ENCODE data around the gene TTN.

The TTN gene

DNA sequence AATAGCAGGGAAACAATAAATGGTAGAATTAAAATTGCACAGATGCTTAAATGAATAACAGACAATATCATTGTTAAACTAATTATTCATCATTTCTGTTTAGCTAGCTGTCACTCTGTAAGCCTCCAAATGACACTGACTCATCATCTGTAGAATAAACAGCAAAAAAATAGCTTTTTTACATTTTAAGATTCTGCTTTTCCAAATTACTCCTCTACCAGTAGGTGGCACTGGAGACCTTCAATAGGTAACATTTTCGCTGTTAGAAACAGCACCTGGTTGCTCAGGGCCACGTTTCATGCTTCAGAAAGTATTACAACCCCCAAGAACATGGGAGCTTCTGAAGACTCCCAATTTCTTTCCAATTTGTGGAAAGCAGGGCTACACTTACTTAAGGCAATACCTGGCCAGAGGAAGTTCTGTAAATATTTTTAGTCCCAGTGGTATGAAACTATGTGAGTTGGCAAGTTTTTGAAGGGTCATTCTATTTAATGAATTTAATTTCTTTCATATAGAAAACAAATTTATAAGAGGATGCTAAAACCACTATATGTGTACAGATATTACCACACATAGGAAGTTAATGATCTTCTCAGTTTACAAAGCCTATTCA, 45.4 kb downstream of the TTN start:
- Histone ChIP-seq H3K4me3 (ENCODE audit: low read length) (no peak overlapping the region), H3K9ac (ENCODE audit: low read length) (no peak overlapping the region)
- WGBS (ENCODE audit: extremely low coverage, insufficient coverage, low lambda C conversion rate): no CpG with 5 or more reads among the region's 2 CpGs

DNA sequence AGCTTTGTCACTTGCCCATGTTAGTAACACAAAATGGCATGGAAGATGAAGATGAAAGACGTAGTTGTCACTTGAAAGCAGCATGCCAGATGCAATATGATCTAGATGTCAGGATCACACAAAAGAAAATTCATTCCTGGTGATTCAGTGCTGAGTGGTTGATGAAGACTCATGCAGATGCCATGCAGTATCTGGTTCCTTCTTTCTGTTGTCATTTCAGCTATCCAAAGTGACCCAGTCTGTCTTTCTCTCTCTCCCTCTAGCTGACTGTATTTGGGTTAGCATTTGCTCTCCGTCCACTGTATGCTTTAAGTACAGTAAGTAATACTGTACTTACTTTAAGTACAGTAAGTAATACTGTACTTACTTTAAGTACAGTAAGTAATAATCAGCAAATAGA, 50.4 kb downstream of the TTN start:
- WGBS (ENCODE audit: extremely low coverage, insufficient coverage, low lambda C conversion rate): no CpG with 5 or more reads among the region's 2 CpGs
- Histone ChIP-seq H3K79me1 (ENCODE audit: low read length) (no peaks in the 10 kb centered on the region), H3K36me3 (ENCODE audit: control insufficient read depth, insufficient read depth, low read length) (no peaks in the 10 kb centered on the region), H4K8ac (ENCODE audit: low read depth, low read length) (no peak overlapping the region), H3K4me3 (ENCODE audit: low read length) (no peak overlapping the region), H3K4me1 (ENCODE audit: control insufficient read depth, low read depth, low read length) (no peaks in the 10 kb centered on the region), H2AK5ac (ENCODE audit: low read length) (no peak overlapping the region), H3K56ac (ENCODE audit: low read length) (no peak overlapping the region), H4K5ac (ENCODE audit: low read length) (no peak overlapping the region), H3K27ac (ENCODE audit: low read depth, low read length) (no peak overlapping the region), H3K4me2 (ENCODE audit: low read length) (no peak overlapping the region), H2BK15ac (replicated peaks; ENCODE audit: low read depth) (no peak overlapping the region), H2BK5ac (ENCODE audit: low read length) (no peak overlapping the region), H2BK120ac (ENCODE audit: low read depth, low read length) (no peak overlapping the region), H3K27me3 (ENCODE audit: insufficient read depth, low read length, poor library complexity) (no peaks in the 10 kb centered on the region), H3K9ac (ENCODE audit: low read length) (no peak overlapping the region), H3K79me2 (ENCODE audit: control insufficient read depth, insufficient read depth, low read length) (no peaks in the 10 kb centered on the region), H3K23ac (ENCODE audit: low read length) (no peak overlapping the region), H3K4ac (ENCODE audit: low read depth, low read length) (no peak overlapping the region), H3K18ac (ENCODE audit: low read length) (no peak overlapping the region)
- DNase-seq: no peak

More for the DNA sequence above, 45.4 kb downstream of the TTN start:
- Histone ChIP-seq H2BK5ac (ENCODE audit: low read length) (no peak overlapping the region), H3K18ac (ENCODE audit: low read length) (no peak overlapping the region), H3K79me2 (ENCODE audit: control insufficient read depth, insufficient read depth, low read length) (no peaks in the 10 kb centered on the region), H3K4ac (ENCODE audit: low read depth, low read length) (no peak overlapping the region), H3K23ac (ENCODE audit: low read length) (no peak overlapping the region), H2AK5ac (ENCODE audit: low read length) (no peak overlapping the region), H2BK15ac (replicated peaks; ENCODE audit: low read depth) (no peak overlapping the region), H3K56ac (ENCODE audit: low read length) (no peak overlapping the region), H3K79me1 (ENCODE audit: low read length) (no peaks in the 10 kb centered on the region), H3K36me3 (ENCODE audit: control insufficient read depth, insufficient read depth, low read length) (no peaks in the 10 kb centered on the region), H2BK120ac (ENCODE audit: low read depth, low read length) (no peak overlapping the region), H3K4me2 (ENCODE audit: low read length) (no peak overlapping the region), H3K27ac (ENCODE audit: low read depth, low read length) (no peak overlapping the region), H4K8ac (ENCODE audit: low read depth, low read length) (no peak overlapping the region), H4K5ac (ENCODE audit: low read length) (no peak overlapping the region), H3K4me1 (ENCODE audit: control insufficient read depth, low read depth, low read length) (no peaks in the 10 kb centered on the region), H3K27me3 (ENCODE audit: insufficient read depth, low read length, poor library complexity) (no peaks in the 10 kb centered on the region)
- peak; percentile 66 for DNase-seq

DNA sequence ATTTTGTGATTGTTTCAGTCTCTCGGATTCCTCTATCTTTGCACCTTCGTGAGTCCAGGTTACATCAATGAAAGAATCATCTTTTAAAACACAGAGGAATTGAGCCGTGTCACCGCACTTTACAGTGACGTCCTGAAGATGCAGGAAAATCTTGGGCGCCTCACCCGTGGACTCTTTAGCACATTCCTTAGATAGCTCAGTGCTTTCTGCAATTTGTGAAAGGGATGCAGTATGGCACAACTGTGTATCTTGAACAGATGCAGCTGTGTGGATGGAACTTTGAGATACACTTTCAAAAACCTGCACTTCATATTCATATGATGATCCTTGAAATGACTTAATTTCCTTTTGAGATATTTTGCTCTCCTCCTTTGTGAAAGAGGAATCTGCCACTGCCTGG, 50.9 kb downstream of the TTN start:
- no peaks in the 10 kb centered on the region for H3K27me3 ChIP-seq (ENCODE audit: insufficient read depth, low read length, poor library complexity)

DNA sequence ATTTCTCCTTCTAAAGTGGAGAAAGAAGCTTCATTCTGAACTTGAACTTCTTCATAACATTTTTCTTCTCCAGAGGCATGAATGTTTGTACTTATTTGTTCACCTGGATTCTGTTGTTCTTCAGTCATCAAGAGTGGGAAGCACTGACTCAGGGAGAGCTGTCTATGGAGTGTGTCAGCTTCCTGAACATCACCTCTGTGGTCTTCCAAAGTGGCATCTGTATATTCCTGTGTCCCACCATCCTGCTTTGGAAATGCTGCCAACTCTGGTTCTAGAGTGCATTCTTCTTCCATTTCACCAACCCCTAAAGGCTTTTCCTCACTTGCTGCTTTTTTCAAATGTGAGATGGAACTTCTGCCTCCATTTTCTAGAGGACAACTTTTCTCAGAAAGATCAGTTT, 59.5 kb downstream of the TTN start:
- DNase-seq: no peak
- H3K18ac ChIP-seq (ENCODE audit: low read length): no peak overlapping the region
- no peak overlapping the region for H2BK5ac ChIP-seq (ENCODE audit: low read length)
- H3K4me3 ChIP-seq (ENCODE audit: low read length): no peak overlapping the region
- no peak overlapping the region for H2BK15ac ChIP-seq (replicated peaks; ENCODE audit: low read depth)
- H3K27me3 ChIP-seq (ENCODE audit: insufficient read depth, low read length, poor library complexity): no peaks in the 10 kb centered on the region
- no peak overlapping the region for H3K27ac ChIP-seq (ENCODE audit: low read depth, low read length)
- no peaks in the 10 kb centered on the region for H3K36me3 ChIP-seq (ENCODE audit: control insufficient read depth, insufficient read depth, low read length)
- no peak overlapping the region for H4K8ac ChIP-seq (ENCODE audit: low read depth, low read length)
- no peak overlapping the region for H2BK120ac ChIP-seq (ENCODE audit: low read depth, low read length)
- no peak overlapping the region for H4K5ac ChIP-seq (ENCODE audit: low read length)
- no peak overlapping the region for H2AK5ac ChIP-seq (ENCODE audit: low read length)
- H3K4me2 ChIP-seq (ENCODE audit: low read length): no peak overlapping the region
- H3K23ac ChIP-seq (ENCODE audit: low read length): no peak overlapping the region
- H3K4me1 ChIP-seq (ENCODE audit: control insufficient read depth, low read depth, low read length): no peaks in the 10 kb centered on the region
- H3K56ac ChIP-seq (ENCODE audit: low read length): no peak overlapping the region
- no peak overlapping the region for H3K4ac ChIP-seq (ENCODE audit: low read depth, low read length)
- no peaks in the 10 kb centered on the region for H3K79me2 ChIP-seq (ENCODE audit: control insufficient read depth, insufficient read depth, low read length)
- no peaks in the 10 kb centered on the region for H3K79me1 ChIP-seq (ENCODE audit: low read length)
- no peak overlapping the region for H3K9ac ChIP-seq (ENCODE audit: low read length)

More for the DNA sequence above, 50.9 kb downstream of the TTN start:
- no peaks in the 10 kb centered on the region for H3K79me2 ChIP-seq (ENCODE audit: control insufficient read depth, insufficient read depth, low read length)
- no peak overlapping the region for H3K4ac ChIP-seq (ENCODE audit: low read depth, low read length)
- H3K79me1 ChIP-seq (ENCODE audit: low read length): no peaks in the 10 kb centered on the region
- H2AK5ac ChIP-seq (ENCODE audit: low read length): no peak overlapping the region
- WGBS (ENCODE audit: extremely low coverage, insufficient coverage, low lambda C conversion rate): no CpG with 5 or more reads among the region's 7 CpGs
- no peak for DNase-seq
- no peak overlapping the region for H3K4me2 ChIP-seq (ENCODE audit: low read length)
- H2BK5ac ChIP-seq (ENCODE audit: low read length): no peak overlapping the region
- no peak overlapping the region for H3K4me3 ChIP-seq (ENCODE audit: low read length)
- H3K36me3 ChIP-seq (ENCODE audit: control insufficient read depth, insufficient read depth, low read length): no peaks in the 10 kb centered on the region
- no peak overlapping the region for H2BK120ac ChIP-seq (ENCODE audit: low read depth, low read length)
- H4K8ac ChIP-seq (ENCODE audit: low read depth, low read length): no peak overlapping the region
- no peak overlapping the region for H2BK15ac ChIP-seq (replicated peaks; ENCODE audit: low read depth)
- H3K56ac ChIP-seq (ENCODE audit: low read length): no peak overlapping the region
- no peak overlapping the region for H3K9ac ChIP-seq (ENCODE audit: low read length)
- no peak overlapping the region for H3K18ac ChIP-seq (ENCODE audit: low read length)
- H3K4me1 ChIP-seq (ENCODE audit: control insufficient read depth, low read depth, low read length): no peaks in the 10 kb centered on the region
- H3K23ac ChIP-seq (ENCODE audit: low read length): no peak overlapping the region
- no peak overlapping the region for H4K5ac ChIP-seq (ENCODE audit: low read length)
- H3K27ac ChIP-seq (ENCODE audit: low read depth, low read length): no peak overlapping the region

DNA sequence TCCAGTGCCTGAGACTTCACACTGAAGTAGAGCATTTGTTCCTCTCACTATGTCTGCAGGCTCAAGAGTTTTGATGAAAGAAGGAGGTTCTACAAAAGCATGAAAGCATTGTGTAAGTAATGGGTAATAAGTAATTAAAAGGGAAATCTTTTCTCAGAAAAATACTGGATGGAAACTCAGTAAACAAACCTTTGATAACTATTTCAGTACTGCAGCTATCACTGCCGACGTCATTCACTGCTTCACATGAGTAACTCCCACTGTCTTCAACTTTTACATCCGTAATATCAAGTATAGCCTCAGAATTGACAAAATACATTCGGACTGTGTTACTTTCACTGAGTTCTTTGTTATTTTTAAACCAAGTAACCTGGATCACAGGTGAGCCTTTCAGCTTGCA, 72.7 kb downstream of the TTN start:
- H3K23ac ChIP-seq (ENCODE audit: low read length): no peak overlapping the region
- no CpG with 5 or more reads among the region's 4 CpGs for WGBS (ENCODE audit: extremely low coverage, insufficient coverage, low lambda C conversion rate)
- H4K5ac ChIP-seq (ENCODE audit: low read length): no peak overlapping the region
- no peak overlapping the region for H3K18ac ChIP-seq (ENCODE audit: low read length)
- no peaks in the 10 kb centered on the region for H3K79me1 ChIP-seq (ENCODE audit: low read length)
- no peak overlapping the region for H3K9ac ChIP-seq (ENCODE audit: low read length)
- no peak overlapping the region for H2BK5ac ChIP-seq (ENCODE audit: low read length)
- no peak overlapping the region for H2BK15ac ChIP-seq (replicated peaks; ENCODE audit: low read depth)
- no peak for DNase-seq
- no peak overlapping the region for H4K8ac ChIP-seq (ENCODE audit: low read depth, low read length)
- H3K36me3 ChIP-seq (ENCODE audit: control insufficient read depth, insufficient read depth, low read length): no peaks in the 10 kb centered on the region
- H2BK120ac ChIP-seq (ENCODE audit: low read depth, low read length): no peak overlapping the region
- H3K4ac ChIP-seq (ENCODE audit: low read depth, low read length): no peak overlapping the region
- no peak overlapping the region for H3K27ac ChIP-seq (ENCODE audit: low read depth, low read length)
- H3K56ac ChIP-seq (ENCODE audit: low read length): no peak overlapping the region
- no peaks in the 10 kb centered on the region for H3K4me1 ChIP-seq (ENCODE audit: control insufficient read depth, low read depth, low read length)
- H3K27me3 ChIP-seq (ENCODE audit: insufficient read depth, low read length, poor library complexity): no peaks in the 10 kb centered on the region
- no peak overlapping the region for H2AK5ac ChIP-seq (ENCODE audit: low read length)
- H3K4me2 ChIP-seq (ENCODE audit: low read length): no peak overlapping the region
- no peaks in the 10 kb centered on the region for H3K79me2 ChIP-seq (ENCODE audit: control insufficient read depth, insufficient read depth, low read length)
- no peak overlapping the region for H3K4me3 ChIP-seq (ENCODE audit: low read length)

DNA sequence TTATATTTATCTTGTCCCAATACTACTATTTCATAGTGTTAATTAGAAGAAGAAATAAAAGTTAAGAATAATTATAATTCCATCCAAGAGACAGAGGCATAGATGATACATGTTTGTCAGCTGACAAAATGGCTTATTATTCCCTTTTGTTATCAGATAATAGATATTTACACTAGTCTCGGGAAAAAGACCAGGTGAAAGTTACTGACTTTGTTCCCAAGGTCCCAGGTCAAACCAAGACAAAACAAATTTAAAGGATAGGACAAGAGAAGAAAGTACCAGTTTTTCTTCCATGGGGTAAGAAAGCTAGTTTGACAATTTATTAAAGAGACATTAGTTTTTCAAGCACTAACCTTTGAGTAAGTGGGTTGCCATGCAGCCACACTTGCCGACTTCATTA, 73.2 kb downstream of the TTN start:
- no peak overlapping the region for H3K56ac ChIP-seq (ENCODE audit: low read length)
- WGBS (ENCODE audit: extremely low coverage, insufficient coverage, low lambda C conversion rate): no CpG with 5 or more reads among the region's 2 CpGs
- H3K4ac ChIP-seq (ENCODE audit: low read depth, low read length): no peak overlapping the region
- H3K79me1 ChIP-seq (ENCODE audit: low read length): no peaks in the 10 kb centered on the region
- H3K27me3 ChIP-seq (ENCODE audit: insufficient read depth, low read length, poor library complexity): no peaks in the 10 kb centered on the region
- H3K36me3 ChIP-seq (ENCODE audit: control insufficient read depth, insufficient read depth, low read length): no peaks in the 10 kb centered on the region
- no peak overlapping the region for H3K18ac ChIP-seq (ENCODE audit: low read length)
- H2BK5ac ChIP-seq (ENCODE audit: low read length): no peak overlapping the region
- no peaks in the 10 kb centered on the region for H3K79me2 ChIP-seq (ENCODE audit: control insufficient read depth, insufficient read depth, low read length)
- H3K4me1 ChIP-seq (ENCODE audit: control insufficient read depth, low read depth, low read length): no peaks in the 10 kb centered on the region
- no peak overlapping the region for H2AK5ac ChIP-seq (ENCODE audit: low read length)
- no peak overlapping the region for H3K9ac ChIP-seq (ENCODE audit: low read length)
- H3K27ac ChIP-seq (ENCODE audit: low read depth, low read length): no peak overlapping the region
- DNase-seq: no peak
- H2BK120ac ChIP-seq (ENCODE audit: low read depth, low read length): no peak overlapping the region
- no peak overlapping the region for H4K5ac ChIP-seq (ENCODE audit: low read length)
- no peak overlapping the region for H3K4me2 ChIP-seq (ENCODE audit: low read length)
- H3K23ac ChIP-seq (ENCODE audit: low read length): no peak overlapping the region
- no peak overlapping the region for H2BK15ac ChIP-seq (replicated peaks; ENCODE audit: low read depth)
- H3K4me3 ChIP-seq (ENCODE audit: low read length): no peak overlapping the region
- no peak overlapping the region for H4K8ac ChIP-seq (ENCODE audit: low read depth, low read length)
